ENCODE measurements around the gene MRI1.
A peak's percentile ranks its signal among the peaks of the same experiment; 100 is the strongest.

MRI1 gene

DNA sequence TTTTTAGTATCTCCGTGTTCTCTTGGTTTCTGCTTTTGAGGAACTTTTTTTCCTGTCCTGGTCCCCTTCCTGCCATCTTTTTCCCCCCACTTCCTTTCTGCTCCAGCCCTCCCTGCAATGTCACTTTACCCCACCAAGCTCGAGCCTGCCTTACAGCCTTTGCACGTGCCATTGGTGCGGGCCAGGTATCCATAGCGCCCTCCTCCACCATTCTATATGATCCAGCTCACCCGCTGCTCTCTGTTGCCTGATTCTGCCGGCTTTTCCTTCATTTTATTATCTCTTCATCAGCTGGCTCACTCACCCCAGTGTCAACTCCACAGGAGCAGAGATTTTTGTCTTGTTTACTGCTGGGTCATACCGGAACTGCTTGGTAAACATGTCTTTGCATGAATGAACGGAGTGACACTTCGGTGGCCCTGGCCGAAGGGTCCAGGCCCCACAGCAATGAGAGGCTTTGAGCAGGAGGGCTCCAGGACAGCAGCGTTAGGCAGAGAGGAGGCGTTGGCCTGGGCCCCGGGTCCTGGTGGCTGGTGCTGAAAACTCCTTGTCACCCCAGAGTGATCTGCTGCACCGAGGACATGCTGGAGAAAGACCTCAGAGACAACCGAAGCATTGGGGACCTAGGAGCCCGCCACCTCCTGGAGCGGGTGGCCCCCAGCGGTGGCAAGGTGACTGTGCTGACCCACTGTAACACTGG is 1.2 kb downstream of the MRI1 start:
- no peaks in the 10 kb centered on the region for H3K9me3 ChIP-seq (ENCODE audit: control extremely low read depth in 1 of 5, control insufficient read depth in 4 of 5, insufficient read depth in 2 of 5, low read depth in 1 of 5, low read length in 4 of 5)
- peaks cover 0 to 15% (median 13%) of the 10 kb centered on the region in 4 experiments for H3K4me1 ChIP-seq (ENCODE audit: control extremely low read depth in 1 of 4, control insufficient read depth in 4 of 4, insufficient read depth in 4 of 4, low read length in 3 of 4)
- H3K27me3 ChIP-seq (replicated peaks in 2 of 5; ENCODE audit: control insufficient read depth in 4 of 5, insufficient read depth in 5 of 5, low read length in 4 of 5) = no peaks in the 10 kb centered on the region
- H3K27ac ChIP-seq (ENCODE audit: insufficient read depth in 1 of 2, low read depth in 1 of 2, low read length in 2 of 2, poor library complexity in 1 of 2, severe bottlenecking in 2 of 2) = no peak overlapping the region
- ChIA-PET CTCF (no interaction called here), POLR2A (interaction anchor here (1.4 kb wide), 1 partner anchor 18 kb away, joined by 6 read pairs; a partner anchor contains a TSS)
- peaks cover 3 to 49% (median 28%) of the 10 kb centered on the region in 4 experiments for H3K36me3 ChIP-seq (ENCODE audit: control insufficient read depth in 4 of 4, insufficient read depth in 4 of 4, low read length in 3 of 4)
- DNase-seq = no peak
- peak overlapping the region in 6 of 7 experiments; percentile 56 to 87 (median 76) for H3K4me3 ChIP-seq (ENCODE audit: control insufficient read depth in 1 of 7, extremely low read depth in 1 of 7, insufficient read depth in 4 of 7, low read depth in 2 of 7, low read length in 6 of 7)
- 66% methylated on average over 12 of the region's 19 CpGs for WGBS (ENCODE audit: insufficient coverage)

DNA sequence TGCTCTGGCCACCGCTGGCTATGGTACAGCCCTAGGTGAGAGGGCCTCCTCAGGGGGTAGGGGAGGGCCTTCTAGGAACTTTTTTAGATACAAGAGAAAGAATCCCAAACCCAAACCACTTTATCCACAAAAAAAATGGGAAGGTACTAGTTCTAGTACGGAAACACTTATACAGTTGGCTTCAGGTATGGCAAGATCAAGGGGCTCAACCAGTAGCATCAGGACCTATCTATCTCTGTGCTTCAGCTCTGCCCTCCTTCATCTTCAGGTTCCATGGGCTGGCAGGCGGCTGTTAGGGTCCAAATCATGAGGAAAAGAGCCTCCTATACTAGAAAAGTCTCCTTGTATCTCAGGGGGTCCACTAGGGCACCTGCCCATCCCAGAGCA is 1.8 kb downstream of the MRI1 start:
- no peak for DNase-seq
- Histone ChIP-seq H3K27me3 (replicated peaks in 2 of 5; ENCODE audit: control insufficient read depth in 4 of 5, insufficient read depth in 5 of 5, low read length in 4 of 5) (no peaks in the 10 kb centered on the region), H3K4me3 (ENCODE audit: control insufficient read depth in 1 of 7, extremely low read depth in 1 of 7, insufficient read depth in 4 of 7, low read depth in 2 of 7, low read length in 6 of 7) (no peak overlapping the region), H3K9me3 (ENCODE audit: control extremely low read depth in 1 of 5, control insufficient read depth in 4 of 5, insufficient read depth in 2 of 5, low read depth in 1 of 5, low read length in 4 of 5) (no peaks in the 10 kb centered on the region), H3K36me3 (ENCODE audit: control insufficient read depth in 4 of 4, insufficient read depth in 4 of 4, low read length in 3 of 4) (peaks cover 3 to 47% (median 26%) of the 10 kb centered on the region in 4 experiments), H3K4me1 (ENCODE audit: control extremely low read depth in 1 of 4, control insufficient read depth in 4 of 4, insufficient read depth in 4 of 4, low read length in 3 of 4) (peaks cover 0 to 15% (median 13%) of the 10 kb centered on the region in 4 experiments), H3K27ac (ENCODE audit: insufficient read depth in 1 of 2, low read depth in 1 of 2, low read length in 2 of 2, poor library complexity in 1 of 2, severe bottlenecking in 2 of 2) (no peak overlapping the region)
- 100% methylated on average over 2 of the region's 3 CpGs for WGBS (ENCODE audit: insufficient coverage)
- ChIA-PET POLR2A (interaction anchor here (0.7 kb wide), 1 partner anchor 104 kb away, joined by 4 read pairs; no protein-coding TSS in a partner anchor), CTCF (no interaction called here)

- H3K27me3 ChIP-seq (replicated peaks in 2 of 5; ENCODE audit: control insufficient read depth in 4 of 5, insufficient read depth in 5 of 5, low read length in 4 of 5) = no peaks in the 10 kb centered on the region
- H3K4me3 ChIP-seq (ENCODE audit: control insufficient read depth in 1 of 7, extremely low read depth in 1 of 7, insufficient read depth in 4 of 7, low read depth in 2 of 7, low read length in 6 of 7) = no peak overlapping the region
- DNase-seq = no peak
- peaks cover 5 to 35% (median 27%) of the 10 kb centered on the region in 4 experiments for H3K36me3 ChIP-seq (ENCODE audit: control insufficient read depth in 4 of 4, insufficient read depth in 4 of 4, low read length in 3 of 4)
- H3K27ac ChIP-seq (ENCODE audit: insufficient read depth in 1 of 2, low read depth in 1 of 2, low read length in 2 of 2, poor library complexity in 1 of 2, severe bottlenecking in 2 of 2) = no peak overlapping the region
- ChIA-PET CTCF (interaction anchor here (0.7 to 1.1 kb wide), 3 partner anchors 10 to 19 kb away, joined by 3 read pairs; no protein-coding TSS in a partner anchor), POLR2A (no interaction called here)
- WGBS (ENCODE audit: insufficient coverage) = 98% methylated on average over 18 of the region's 19 CpGs
- no peaks in the 10 kb centered on the region for H3K9me3 ChIP-seq (ENCODE audit: control extremely low read depth in 1 of 5, control insufficient read depth in 4 of 5, insufficient read depth in 2 of 5, low read depth in 1 of 5, low read length in 4 of 5)
- H3K4me1 ChIP-seq (ENCODE audit: control extremely low read depth in 1 of 4, control insufficient read depth in 4 of 4, insufficient read depth in 4 of 4, low read length in 3 of 4) = peaks cover 0 to 15% (median 13%) of the 10 kb centered on the region in 4 experiments
Measured at GRCh38 chr19:13768510-13768909, 4.2 kb downstream of the MRI1 start.

DNA sequence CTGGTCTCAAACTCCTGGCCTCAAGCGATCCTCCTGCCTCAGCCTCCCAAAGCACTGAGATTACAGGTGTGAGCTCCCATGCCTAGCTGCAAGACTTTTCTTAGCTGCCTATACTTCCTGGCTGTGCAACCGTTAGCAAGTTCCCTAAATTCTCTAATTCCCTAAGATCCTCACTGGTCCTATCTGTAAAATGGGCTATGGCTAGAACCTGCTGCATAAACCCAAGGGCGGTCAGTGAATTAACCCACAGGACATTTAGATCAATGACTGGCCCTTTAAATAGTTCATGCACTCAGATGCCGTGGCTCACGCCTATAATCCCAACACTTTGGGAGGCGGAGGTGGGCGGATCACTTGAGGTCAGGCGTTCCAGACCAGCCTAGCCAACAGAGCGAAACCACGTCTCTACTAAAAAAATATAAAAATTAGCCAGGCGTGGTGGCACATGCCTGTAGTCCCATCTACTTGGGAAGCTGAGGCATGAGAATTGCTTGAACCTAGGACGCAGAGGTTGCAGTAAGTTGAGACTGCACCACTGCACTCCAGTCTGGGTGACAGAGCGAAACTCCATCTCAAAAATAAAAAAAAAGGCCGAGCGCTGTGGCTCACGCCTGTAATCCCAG is 5.8 kb downstream of the MRI1 start:
- WGBS (ENCODE audit: insufficient coverage) = 93% methylated on average over 12 of the region's 16 CpGs
- Histone ChIP-seq H3K9me3 (ENCODE audit: control extremely low read depth in 1 of 5, control insufficient read depth in 4 of 5, insufficient read depth in 2 of 5, low read depth in 1 of 5, low read length in 4 of 5) (no peaks in the 10 kb centered on the region), H3K27me3 (replicated peaks in 2 of 5; ENCODE audit: control insufficient read depth in 4 of 5, insufficient read depth in 5 of 5, low read length in 4 of 5) (no peaks in the 10 kb centered on the region), H3K36me3 (ENCODE audit: control insufficient read depth in 4 of 4, insufficient read depth in 4 of 4, low read length in 3 of 4) (peaks cover 5 to 35% (median 27%) of the 10 kb centered on the region in 4 experiments), H3K27ac (ENCODE audit: insufficient read depth in 1 of 2, low read depth in 1 of 2, low read length in 2 of 2, poor library complexity in 1 of 2, severe bottlenecking in 2 of 2) (no peak overlapping the region), H3K4me3 (ENCODE audit: control insufficient read depth in 1 of 7, extremely low read depth in 1 of 7, insufficient read depth in 4 of 7, low read depth in 2 of 7, low read length in 6 of 7) (no peak overlapping the region), H3K4me1 (ENCODE audit: control extremely low read depth in 1 of 4, control insufficient read depth in 4 of 4, insufficient read depth in 4 of 4, low read length in 3 of 4) (peaks cover 2 to 17% (median 9%) of the 10 kb centered on the region in 4 experiments)
- ChIA-PET CTCF (no interaction called here), POLR2A (interaction anchor here (0.6 kb wide), 1 partner anchor 9 kb away, joined by 3 read pairs; no protein-coding TSS in a partner anchor)
- no peak for DNase-seq

DNA sequence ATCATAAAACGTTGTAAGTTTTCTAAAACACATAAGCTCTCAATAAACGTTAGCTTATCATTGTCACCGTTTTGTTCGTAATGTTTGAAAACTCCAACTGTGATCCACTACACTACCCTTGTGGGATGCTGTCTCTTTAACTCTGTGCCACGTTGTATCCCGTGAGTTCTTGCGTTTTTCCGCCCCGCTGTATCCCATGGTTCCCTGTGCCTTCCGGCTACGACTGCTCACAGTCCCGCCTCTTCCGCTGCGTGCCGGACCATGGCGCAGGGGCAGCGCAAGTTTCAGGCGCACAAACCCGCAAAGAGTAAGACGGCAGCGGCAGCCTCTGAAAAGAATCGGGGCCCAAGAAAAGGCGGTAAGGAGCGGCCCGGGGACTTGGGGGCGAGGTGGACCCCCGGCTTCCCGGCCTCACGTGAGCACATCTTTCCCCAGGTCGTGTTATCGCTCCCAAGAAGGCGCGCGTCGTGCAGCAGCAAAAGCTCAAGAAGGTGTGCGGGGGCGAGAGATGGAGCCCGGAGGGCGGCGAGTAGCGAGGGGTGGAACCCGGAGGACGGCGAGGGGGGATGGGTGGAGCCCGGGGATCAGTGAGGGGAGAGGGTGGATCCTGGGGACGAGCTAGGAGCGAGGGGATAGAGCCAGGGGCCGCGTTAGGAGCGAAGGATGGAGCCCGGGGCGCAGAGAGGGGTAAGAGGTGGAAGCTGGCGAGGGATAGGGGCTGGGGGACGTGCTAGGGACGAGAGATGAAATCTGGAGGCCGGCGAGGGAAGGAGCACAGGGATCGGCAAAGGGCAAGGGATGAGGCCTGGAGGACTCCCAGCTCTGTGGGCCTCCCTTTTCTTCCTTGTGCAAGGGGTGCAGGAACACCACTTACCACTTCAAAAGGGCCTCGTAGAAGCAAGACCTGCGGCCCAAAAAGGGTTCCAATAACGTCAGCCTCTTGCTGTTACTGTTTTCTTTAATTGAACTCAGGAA is 10.2 kb downstream of the MRI1 start, which contains the start of gene C19orf53:
Gene C19orf53, plus strand, starts transcription at position 240 of the 975 bp plus-strand sequence. Its CDS starts 22 bp downstream, at position 262.
- H3K36me3 ChIP-seq (ENCODE audit: control insufficient read depth in 4 of 4, insufficient read depth in 4 of 4, low read length in 3 of 4) = peaks cover 13 to 50% (median 39%) of the 10 kb centered on the region in 4 experiments
- H3K4me3 ChIP-seq (ENCODE audit: control insufficient read depth in 1 of 7, extremely low read depth in 1 of 7, insufficient read depth in 4 of 7, low read depth in 2 of 7, low read length in 6 of 7) = peak within 1 kb of the TSS; percentile 84 to 97 (median 90)
- ChIA-PET POLR2A (interaction anchor here (0.9 to 1.0 kb wide), 3 partner anchors 10 to 62 kb away, joined by 3 to 7 read pairs (median 3); no protein-coding TSS in a partner anchor), CTCF (interaction anchor here (0.6 to 1.9 kb wide), 9 partner anchors 8 to 88 kb away, joined by 3 to 7 read pairs (median 3); no protein-coding TSS in a partner anchor)
- H3K4me1 ChIP-seq (ENCODE audit: control extremely low read depth in 1 of 4, control insufficient read depth in 4 of 4, insufficient read depth in 4 of 4, low read length in 3 of 4) = peaks cover 8 to 18% (median 10%) of the 10 kb centered on the region in 4 experiments
- DNase-seq = peak; percentile 86 to 88 (median 87)
- H3K27me3 ChIP-seq (replicated peaks in 2 of 5; ENCODE audit: control insufficient read depth in 4 of 5, insufficient read depth in 5 of 5, low read length in 4 of 5) = no peaks in the 10 kb centered on the region
- peak within 1 kb of the TSS; percentile 68 to 90 for H3K27ac ChIP-seq (ENCODE audit: insufficient read depth in 1 of 2, low read depth in 1 of 2, low read length in 2 of 2, poor library complexity in 1 of 2, severe bottlenecking in 2 of 2)
- under 1% methylated on average over 47 of the region's 61 CpGs for WGBS (ENCODE audit: insufficient coverage)
- H3K9me3 ChIP-seq (ENCODE audit: control extremely low read depth in 1 of 5, control insufficient read depth in 4 of 5, insufficient read depth in 2 of 5, low read depth in 1 of 5, low read length in 4 of 5) = no peaks in the 10 kb centered on the region

GRCh38 chr19:13778398-13778797 is 14.1 kb downstream of the MRI1 start:
- DNase-seq = no peak
- Histone ChIP-seq H3K4me1 (ENCODE audit: control extremely low read depth in 1 of 4, control insufficient read depth in 4 of 4, insufficient read depth in 4 of 4, low read length in 3 of 4) (peaks cover 8 to 23% (median 12%) of the 10 kb centered on the region in 4 experiments), H3K9me3 (ENCODE audit: control extremely low read depth in 1 of 5, control insufficient read depth in 4 of 5, insufficient read depth in 2 of 5, low read depth in 1 of 5, low read length in 4 of 5) (no peaks in the 10 kb centered on the region), H3K27me3 (replicated peaks in 2 of 5; ENCODE audit: control insufficient read depth in 4 of 5, insufficient read depth in 5 of 5, low read length in 4 of 5) (no peaks in the 10 kb centered on the region), H3K36me3 (ENCODE audit: control insufficient read depth in 4 of 4, insufficient read depth in 4 of 4, low read length in 3 of 4) (peaks cover 9 to 35% (median 30%) of the 10 kb centered on the region in 4 experiments), H3K4me3 (ENCODE audit: control insufficient read depth in 1 of 7, extremely low read depth in 1 of 7, insufficient read depth in 4 of 7, low read depth in 2 of 7, low read length in 6 of 7) (no peak overlapping the region), H3K27ac (ENCODE audit: insufficient read depth in 1 of 2, low read depth in 1 of 2, low read length in 2 of 2, poor library complexity in 1 of 2, severe bottlenecking in 2 of 2) (no peak overlapping the region)
- CTCF ChIA-PET = interaction anchor here (0.8 to 1.6 kb wide), 3 partner anchors 10 to 56 kb away, joined by 3 to 4 read pairs (median 3); no protein-coding TSS in a partner anchor
- POLR2A ChIA-PET = no interaction called here
- WGBS (ENCODE audit: insufficient coverage) = 95% methylated on average over 9 of the region's 9 CpGs

All from common myeloid progenitor, CD34-positive (primary cell).